ENCODE data around the gene DPP7.
A peak's percentile ranks its signal among the peaks of the same experiment; 100 is the strongest.
"Not testable (repeated sequence)": the region's sequence is repeated elsewhere in the genome, so short reads cannot be mapped to it uniquely, and the experiment has no call there.

Gene DPP7

DNA sequence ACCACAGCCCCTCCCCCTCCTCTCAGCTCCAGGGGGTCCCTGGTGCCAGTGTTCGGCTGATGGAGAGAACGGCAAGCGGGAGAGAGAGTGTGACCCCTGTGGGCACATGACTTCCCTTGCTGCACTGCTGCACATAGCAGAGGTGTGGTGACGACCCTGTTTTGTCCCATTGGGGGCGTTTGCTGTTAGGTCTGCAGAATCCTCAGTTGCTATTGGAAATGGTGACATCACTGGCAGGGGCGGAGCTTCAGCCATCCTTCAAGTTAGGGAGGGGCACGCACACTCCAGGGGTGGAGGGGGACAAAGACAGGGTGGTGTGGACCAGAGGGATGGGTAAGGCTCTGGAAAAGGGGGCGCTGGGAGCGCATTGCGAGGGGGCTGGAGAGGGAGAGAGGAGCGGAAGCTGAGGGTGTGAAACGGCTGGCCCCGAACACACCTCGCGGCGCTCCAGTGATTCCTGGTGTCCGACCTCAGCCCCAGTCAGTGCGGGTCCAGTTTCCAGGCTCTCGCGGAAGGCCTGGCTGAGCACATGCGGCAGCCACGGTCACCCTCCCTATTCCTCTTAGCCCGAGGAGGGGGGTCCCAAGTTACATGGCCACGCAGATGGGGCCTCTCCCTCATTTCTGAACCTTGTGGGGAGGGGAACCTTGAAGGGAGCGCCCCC lies 23.7 kb upstream of the DPP7 start:
- DNase-seq (ENCODE audit: low read depth in 2 of 2), result no peak
- H3K4me3 ChIP-seq (replicated peaks in 1 of 2; ENCODE audit: low read depth in 2 of 2, low read length in 2 of 2), result no peak overlapping the region
- TF ChIP-seq, protein P1, sequence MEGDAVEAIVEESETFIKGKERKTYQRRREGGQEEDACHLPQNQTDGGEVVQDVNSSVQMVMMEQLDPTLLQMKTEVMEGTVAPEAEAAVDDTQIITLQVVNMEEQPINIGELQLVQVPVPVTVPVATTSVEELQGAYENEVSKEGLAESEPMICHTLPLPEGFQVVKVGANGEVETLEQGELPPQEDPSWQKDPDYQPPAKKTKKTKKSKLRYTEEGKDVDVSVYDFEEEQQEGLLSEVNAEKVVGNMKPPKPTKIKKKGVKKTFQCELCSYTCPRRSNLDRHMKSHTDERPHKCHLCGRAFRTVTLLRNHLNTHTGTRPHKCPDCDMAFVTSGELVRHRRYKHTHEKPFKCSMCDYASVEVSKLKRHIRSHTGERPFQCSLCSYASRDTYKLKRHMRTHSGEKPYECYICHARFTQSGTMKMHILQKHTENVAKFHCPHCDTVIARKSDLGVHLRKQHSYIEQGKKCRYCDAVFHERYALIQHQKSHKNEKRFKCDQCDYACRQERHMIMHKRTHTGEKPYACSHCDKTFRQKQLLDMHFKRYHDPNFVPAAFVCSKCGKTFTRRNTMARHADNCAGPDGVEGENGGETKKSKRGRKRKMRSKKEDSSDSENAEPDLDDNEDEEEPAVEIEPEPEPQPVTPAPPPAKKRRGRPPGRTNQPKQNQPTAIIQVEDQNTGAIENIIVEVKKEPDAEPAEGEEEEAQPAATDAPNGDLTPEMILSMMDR (IDR thresholded peaks at IDR 0.05; ENCODE audit: low read depth, low read length), result no peak

DNA sequence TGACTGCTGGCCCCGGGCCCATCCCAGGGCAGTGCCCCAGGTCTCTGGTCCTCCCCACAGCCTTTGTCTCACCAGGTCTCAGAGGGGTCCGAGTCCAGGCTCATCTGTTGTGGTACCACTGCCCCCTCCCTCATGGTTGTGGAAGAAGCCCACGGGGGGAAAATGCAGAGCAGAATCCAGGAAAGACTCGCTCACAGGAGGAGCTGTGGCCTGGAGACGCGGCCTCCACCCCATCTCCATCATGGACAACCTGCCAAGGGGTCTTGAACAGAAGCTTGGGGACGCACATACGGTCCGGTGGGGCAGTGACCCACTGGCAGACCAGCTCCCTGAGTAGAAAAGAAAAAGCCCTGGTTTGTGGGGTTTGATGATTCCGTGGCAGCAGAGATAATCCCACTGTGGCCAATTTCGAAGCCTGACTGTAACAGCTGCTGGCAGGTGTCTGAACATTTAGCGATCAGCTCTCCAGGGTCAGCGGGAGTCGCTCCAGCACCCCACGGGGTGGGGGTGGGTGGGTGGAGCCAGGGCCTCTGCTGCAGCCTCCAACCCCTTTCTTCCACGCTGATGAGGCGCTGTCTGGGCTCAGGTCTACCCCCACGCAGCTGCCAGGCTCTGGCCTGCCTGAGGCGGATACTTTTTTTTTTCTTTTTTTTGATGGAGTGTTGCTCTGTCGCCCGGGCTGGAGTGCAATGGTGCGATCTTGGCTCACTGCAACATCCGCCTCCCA lies 22.5 kb upstream of the DPP7 start:
- no peak overlapping the region for H3K4me3 ChIP-seq (replicated peaks in 1 of 2; ENCODE audit: low read depth in 2 of 2, low read length in 2 of 2)
- DNase-seq (ENCODE audit: low read depth in 2 of 2), result no peak

DNA sequence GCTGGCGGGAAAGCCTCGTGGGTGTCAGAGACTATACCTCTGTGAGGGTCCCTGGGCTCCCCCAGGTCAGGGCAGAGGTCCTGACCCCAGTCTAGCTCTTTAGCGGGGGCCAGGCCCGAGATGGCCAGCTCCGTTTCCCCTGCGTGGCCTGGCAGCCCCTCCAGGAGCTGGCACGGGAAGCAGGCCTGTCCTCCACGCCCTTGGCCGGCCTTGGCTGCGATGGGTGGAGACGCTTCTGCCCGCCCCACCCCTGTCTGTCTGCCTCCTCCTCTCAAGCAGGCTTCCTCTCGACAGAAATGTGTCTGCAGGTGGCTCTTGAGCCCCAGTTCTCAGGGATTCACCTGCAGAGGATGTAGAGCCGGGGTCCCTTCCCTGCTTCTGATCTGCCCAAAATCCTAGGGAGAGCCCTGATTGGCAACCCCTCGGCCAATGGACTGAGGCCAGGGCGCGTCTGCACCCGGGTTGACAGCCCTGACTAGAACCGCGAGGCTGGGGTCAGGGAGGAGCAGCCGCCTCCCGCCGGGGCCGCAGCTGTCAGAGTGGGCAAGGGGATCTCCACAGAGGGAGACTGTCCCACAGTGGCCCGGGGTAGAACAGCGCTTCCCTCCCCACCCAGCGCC lies 21.8 kb upstream of the DPP7 start:
- TF ChIP-seq, protein P1 (IDR thresholded peaks at IDR 0.05; ENCODE audit: low read depth, low read length), result no peak
- DNase-seq (ENCODE audit: low read depth in 2 of 2), result no peak
- no peak overlapping the region for H3K4me3 ChIP-seq (replicated peaks in 1 of 2; ENCODE audit: low read depth in 2 of 2, low read length in 2 of 2)

More for the DNA sequence above, 22.5 kb upstream of the DPP7 start:
- TF ChIP-seq, protein P1 (IDR thresholded peaks at IDR 0.05; ENCODE audit: low read depth, low read length), result no peak

DNA sequence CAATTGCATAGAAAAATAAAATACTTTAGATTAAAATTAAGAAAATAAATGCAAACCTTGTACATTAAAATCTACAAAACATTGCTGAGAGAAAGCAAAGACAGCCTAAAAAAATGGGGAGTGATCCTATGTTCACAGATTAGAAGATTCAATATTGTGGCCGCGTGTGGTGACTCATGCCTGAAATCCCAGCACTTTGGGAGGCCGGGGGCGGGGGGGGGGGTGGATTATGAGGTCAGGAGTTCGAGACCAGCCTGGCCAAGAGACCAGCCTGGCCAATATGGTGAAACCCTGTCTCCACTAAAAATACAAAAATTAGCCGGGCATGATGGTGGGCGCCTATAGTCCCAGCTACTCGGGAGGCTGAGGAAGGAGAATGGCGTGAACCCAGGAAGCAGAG lies 20.6 kb upstream of the DPP7 start:
- H3K4me3 ChIP-seq (replicated peaks in 1 of 2; ENCODE audit: low read depth in 2 of 2, low read length in 2 of 2); DNase-seq (ENCODE audit: low read depth in 2 of 2): not testable (repeated sequence)

DNA sequence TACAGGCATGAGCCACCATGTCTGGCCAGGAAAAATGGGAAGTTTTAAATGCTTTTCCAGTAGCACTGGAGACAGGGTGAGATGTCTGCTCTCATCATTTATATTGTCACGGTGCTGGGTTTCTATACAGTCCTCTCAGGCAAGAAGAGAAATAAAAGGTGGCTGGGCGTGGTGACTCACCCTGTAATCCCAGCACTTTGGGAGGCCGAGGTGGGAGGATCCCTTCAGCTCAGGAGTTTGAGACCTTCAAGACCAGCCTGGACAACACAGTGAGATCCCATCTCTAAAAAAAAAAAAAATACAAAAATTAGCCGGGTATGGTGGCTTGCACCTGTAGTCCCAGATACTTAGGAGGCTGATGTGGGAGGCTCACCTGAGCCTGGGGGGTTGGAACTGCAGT lies 19.7 kb upstream of the DPP7 start:
- TF ChIP-seq, protein P1 (IDR thresholded peaks at IDR 0.05; ENCODE audit: low read depth, low read length), result no peak
- no peak for DNase-seq (ENCODE audit: low read depth in 2 of 2)
- no peak overlapping the region for H3K4me3 ChIP-seq (replicated peaks in 1 of 2; ENCODE audit: low read depth in 2 of 2, low read length in 2 of 2)

DNA sequence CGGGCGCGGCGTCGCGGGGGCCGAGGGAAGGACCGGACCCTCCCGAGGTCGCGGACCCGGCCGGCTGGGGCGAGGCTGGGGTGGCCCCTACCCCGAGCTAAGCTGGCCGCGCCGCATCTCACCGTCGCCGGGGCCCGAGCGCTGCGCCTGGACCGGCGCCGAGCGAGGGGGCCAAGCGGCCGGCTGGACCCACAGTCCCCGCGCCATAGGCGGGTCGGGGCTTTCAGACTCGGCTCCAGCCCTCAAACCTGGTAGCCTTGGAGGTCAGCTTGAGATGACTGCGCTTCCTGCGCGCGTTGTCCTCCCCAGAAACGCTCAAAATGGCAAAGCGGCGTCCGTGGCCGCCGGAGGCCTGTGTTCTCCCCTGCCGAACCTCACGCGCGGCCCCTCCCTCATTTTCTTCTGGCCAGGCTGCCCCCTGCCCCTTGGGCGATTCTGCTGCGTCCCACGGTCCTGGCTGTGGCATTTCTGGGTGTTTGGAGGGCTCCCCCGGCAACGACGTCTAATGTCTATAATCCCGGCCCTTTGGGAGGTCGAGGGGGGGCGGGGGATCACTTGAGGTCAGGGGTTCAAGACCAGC lies 15.7 kb upstream of the DPP7 start:
- peak overlapping the region; percentile 75 to 79 for H3K4me3 ChIP-seq (replicated peaks in 1 of 2; ENCODE audit: low read depth in 2 of 2, low read length in 2 of 2)
- peak in 1 of 2 donors; percentile 33 for DNase-seq (ENCODE audit: low read depth in 2 of 2)
- TF ChIP-seq, protein P1 (IDR thresholded peaks at IDR 0.05; ENCODE audit: low read depth, low read length), result no peak

Measured in cardiac fibroblast (primary cell).